GM12873 (cell line): ENCODE results near the gene HEXD.

ENCODE experiments used
- CTCF ChIP-seq: IDR thresholded peaks from 2 replicates; pipeline ENCODE4 v1.5.1; 2012; ENCODE audit warnings: low read depth, mild to moderate bottlenecking, moderate library complexity, low read length, control low read depth; ENCODE audit not compliant: insufficient read depth; ENCODE audit errors: missing control alignments

The HEXD gene

DNA sequence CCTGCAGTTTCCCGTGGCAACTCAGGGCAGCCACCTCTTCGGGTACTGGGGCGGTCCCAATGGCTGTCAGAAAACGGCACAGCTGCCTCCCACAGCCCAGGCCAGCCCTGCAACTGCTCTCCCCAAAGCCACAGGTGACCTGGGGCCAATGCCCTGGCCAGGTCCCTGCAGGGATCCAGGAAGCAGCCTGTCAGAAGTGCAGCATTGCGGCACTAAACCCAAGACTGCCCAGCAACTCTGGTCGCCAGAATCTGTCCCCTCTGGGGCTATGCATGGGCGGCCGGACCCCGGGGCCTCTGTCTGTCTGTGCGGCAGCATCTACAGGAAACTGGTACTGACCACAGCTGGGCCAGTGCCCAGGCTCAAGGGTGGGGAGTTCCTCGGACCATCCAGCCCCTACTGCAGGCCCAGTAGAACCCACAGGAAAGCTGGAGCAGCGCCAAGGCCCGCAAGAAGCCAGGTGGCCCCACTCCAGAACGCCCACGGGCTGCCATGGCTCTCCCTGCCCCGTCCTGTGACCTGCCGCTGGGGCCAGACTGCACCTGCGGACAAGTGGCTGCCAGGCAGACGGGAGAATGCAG lies 26.9 kb downstream of the HEXD start:
- TF ChIP-seq CTCF: no peak

DNA sequence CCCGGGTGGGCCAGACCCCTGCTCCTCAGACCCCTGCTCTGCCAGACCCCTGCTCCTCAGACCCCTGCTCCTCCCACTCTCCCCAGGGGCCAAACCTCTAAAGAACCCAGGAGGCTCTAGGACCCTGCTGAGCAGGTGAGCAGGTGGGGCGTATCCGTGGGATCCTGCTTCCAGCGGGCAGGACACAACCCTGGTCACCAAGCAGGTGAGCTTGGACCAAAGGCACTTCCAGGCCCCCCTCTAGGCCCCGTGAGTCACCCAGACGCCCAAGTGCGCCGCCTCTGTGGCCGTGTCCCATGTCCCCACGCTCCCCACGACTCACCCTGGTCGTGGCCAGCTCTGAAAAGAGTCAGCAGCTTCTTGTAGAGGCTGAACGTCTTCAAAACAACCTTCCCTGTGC lies 27.4 kb downstream of the HEXD start:
- no peak for TF ChIP-seq CTCF

DNA sequence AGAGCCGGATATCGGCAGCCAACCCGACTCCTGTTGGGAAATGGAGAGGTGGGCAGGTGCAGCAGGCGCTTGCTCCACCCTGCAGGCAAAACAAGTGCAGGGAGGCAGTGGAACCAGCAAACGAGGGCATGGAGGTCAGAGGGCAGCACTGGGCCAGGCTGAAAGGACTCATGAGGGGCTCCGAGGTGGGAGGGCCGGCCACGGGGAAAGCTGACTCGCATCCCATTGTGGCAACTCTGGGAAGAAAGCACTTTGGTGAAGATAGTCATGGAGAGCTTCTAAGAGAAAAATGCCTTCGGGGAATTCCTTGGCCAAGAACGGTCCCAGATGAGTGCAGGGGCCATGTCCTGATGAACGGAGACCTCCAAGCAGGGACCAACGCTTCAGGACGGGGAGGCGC lies 28.0 kb downstream of the HEXD start:
- TF ChIP-seq CTCF: no peak

DNA sequence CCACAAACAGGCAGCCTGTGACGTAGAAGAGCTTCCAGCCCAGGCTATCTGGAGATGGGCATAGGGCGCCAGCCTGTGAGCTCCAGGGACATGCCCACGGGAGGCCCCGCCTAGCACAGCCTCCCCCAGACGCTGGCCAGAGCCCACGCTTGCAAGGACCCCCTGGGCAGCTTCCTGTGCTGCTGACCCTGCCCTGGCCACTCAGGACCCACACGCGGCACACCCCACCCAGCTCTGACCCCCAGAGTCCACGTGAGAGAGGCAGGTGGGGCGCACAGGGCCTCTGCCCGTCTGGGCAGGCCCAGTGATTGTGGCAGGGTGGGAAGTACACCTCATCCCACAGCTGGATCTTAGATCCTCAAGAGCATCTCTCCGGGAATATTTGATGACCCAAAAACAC lies 28.5 kb downstream of the HEXD start:
- no peak for TF ChIP-seq CTCF

DNA sequence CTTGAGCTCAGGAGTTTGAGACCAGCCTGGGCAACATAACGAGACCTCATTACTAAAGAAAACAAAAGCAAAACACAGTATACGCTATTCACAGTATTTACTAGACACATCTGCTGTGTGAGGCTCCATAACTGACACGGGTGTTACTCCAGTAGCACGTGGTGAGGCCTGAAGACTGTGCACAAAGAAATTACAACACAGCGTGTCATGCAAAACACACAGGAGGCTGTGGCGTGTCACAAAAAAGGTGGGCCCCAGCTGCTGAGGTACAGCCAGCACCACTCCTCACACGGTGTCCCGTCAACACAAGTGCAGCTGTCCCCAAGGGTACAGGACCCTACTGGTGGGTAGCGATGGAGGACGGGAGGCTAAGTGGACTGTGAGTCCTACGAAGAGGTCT lies 29.7 kb downstream of the HEXD start:
- no peak for TF ChIP-seq CTCF

DNA sequence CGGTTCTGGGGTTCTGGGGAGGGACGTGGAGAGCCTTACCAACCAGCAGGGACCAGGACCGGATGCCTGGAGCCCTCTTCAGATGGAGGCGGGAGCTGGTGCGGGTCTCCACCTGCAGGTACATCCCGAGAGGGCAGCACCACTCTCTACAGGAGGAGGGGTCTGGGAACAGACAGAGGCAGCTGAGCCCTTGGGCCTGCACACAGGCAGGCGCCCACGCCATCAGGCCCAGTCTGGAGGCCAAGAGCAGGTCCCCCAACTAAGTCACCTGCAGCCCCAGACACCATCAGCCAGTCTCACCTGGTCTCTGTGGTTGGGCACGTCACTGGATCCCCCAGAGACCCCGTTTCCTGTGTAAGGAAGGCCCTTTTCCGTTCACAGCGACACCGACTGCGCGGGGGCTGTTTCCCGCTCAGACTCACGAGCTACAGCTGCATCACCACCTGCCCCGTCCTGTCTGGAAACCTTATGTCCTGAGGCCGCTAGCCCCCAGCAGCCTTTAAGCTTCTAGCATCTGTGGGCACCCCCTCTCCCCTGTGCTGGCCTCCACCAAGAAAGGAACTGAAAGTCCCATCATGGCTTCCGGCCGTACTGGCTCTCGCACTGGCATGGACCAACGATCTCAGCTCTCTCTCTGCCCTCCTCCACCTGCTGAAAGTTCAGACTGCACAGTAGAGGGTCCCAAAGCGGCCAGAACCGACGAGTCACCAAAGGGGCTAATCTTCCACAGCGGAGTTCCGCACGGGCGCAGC lies 31.2 kb downstream of the HEXD start:
- TF ChIP-seq CTCF: peak; percentile 15

- TF ChIP-seq CTCF: no peak
Observed at GRCh38 chr17:82449883-82450356, 31.8 kb downstream of the HEXD start.
